GM15510 (cell line): Measurements from ENCODE around the gene LRRC7.

ENCODE experiments used
- POLR2A ChIP-seq: IDR thresholded peaks from 3 replicates; pipeline ENCODE4 v1.6.1; 2011; ENCODE audit warnings: borderline replicate concordance; ENCODE audit not compliant: insufficient read length; ENCODE audit errors: extremely low read depth

Gene LRRC7

GRCh38 chr1:69710484-69711189, 142.9 kb downstream of the LRRC7 start:
- TF ChIP-seq POLR2A, result no peak

- no peak for TF ChIP-seq POLR2A
Observed at GRCh38 chr1:69711190-69711930, 143.6 kb downstream of the LRRC7 start.

- no peak for TF ChIP-seq POLR2A
Observed at GRCh38 chr1:69728206-69728605, 160.5 kb downstream of the LRRC7 start.

- no peak for TF ChIP-seq POLR2A
Observed at GRCh38 chr1:69733061-69733460, 165.3 kb downstream of the LRRC7 start.

- TF ChIP-seq POLR2A, result no peak
Observed at GRCh38 chr1:69737527-69738185, 169.9 kb downstream of the LRRC7 start.

- TF ChIP-seq POLR2A, result no peak
Observed at GRCh38 chr1:69738458-69739250, 170.9 kb downstream of the LRRC7 start.

GRCh38 chr1:69739251-69739605, 171.5 kb downstream of the LRRC7 start:
- TF ChIP-seq POLR2A, result no peak

- no peak for TF ChIP-seq POLR2A
Observed at GRCh38 chr1:69743146-69743545, 175.4 kb downstream of the LRRC7 start.

- no peak for TF ChIP-seq POLR2A
Observed at GRCh38 chr1:69744381-69744780, 176.7 kb downstream of the LRRC7 start.

- TF ChIP-seq POLR2A, result no peak
Observed at GRCh38 chr1:69747207-69747606, 179.5 kb downstream of the LRRC7 start.

GRCh38 chr1:69750638-69751037, 182.9 kb downstream of the LRRC7 start:
- no peak for TF ChIP-seq POLR2A

GRCh38 chr1:69752831-69753230, 185.1 kb downstream of the LRRC7 start:
- TF ChIP-seq POLR2A, result no peak

- no peak for TF ChIP-seq POLR2A
Observed at GRCh38 chr1:69754521-69754920, 186.8 kb downstream of the LRRC7 start.

- TF ChIP-seq POLR2A, result no peak
Observed at GRCh38 chr1:69755647-69756046, 187.9 kb downstream of the LRRC7 start.

- TF ChIP-seq POLR2A, result no peak
Observed at GRCh38 chr1:69765951-69766350, 198.2 kb downstream of the LRRC7 start.
